ENCODE results near the gene AQP3.
"Not testable (repeated sequence)": the region's sequence is repeated elsewhere in the genome, so short reads cannot be mapped to it uniquely, and the experiment has no call there.

AQP3 gene

DNA sequence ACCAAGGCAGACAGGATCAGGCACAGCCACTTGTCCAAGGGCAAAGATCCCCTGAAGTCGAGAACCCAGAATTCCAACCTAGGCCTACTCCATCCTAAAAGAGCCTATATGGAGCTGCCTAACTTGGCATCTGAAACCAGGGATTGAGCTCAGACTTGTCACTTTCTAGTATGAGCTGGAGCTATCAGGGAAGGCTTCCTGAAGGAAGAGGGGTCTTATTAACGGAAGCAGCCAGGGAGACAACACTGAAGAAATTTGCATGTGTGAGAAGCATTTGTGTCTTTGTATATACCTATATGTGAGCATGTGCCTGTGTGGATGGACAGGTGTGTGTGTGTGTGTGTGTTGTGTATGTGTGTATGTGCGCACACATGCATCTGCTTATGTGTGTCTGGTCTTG lies 40.3 kb downstream of the AQP3 start:
- DNase-seq = no peak

DNA sequence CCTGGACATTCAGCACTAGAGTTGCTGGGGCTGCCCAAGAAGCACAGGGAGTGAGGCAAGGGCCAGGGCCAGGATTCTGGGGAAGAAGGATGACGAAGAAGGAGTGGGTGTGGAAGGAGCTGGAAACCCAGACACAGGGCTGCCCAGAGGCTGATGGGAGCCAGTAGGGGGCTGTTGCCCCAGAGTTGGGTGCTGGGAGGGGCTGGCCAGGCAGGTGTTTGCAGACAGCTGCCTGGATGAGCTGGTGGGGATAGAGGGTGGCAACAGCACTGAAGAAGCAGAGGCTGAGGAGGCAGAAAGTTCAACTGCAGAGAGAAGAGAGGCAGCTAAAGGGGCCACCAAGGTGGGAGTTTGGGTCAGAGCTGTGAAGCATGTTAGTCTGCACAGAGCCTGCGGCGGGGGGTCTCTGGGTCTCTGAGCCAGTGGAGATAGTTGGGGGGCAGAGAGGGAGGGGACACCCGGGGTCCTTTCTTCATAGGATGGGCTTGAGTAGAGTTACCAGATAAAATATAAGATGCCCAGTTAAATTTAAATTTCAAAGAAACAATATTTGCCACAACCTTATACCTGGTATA lies 42.5 kb downstream of the AQP3 start:
- DNase-seq = no peak

DNA sequence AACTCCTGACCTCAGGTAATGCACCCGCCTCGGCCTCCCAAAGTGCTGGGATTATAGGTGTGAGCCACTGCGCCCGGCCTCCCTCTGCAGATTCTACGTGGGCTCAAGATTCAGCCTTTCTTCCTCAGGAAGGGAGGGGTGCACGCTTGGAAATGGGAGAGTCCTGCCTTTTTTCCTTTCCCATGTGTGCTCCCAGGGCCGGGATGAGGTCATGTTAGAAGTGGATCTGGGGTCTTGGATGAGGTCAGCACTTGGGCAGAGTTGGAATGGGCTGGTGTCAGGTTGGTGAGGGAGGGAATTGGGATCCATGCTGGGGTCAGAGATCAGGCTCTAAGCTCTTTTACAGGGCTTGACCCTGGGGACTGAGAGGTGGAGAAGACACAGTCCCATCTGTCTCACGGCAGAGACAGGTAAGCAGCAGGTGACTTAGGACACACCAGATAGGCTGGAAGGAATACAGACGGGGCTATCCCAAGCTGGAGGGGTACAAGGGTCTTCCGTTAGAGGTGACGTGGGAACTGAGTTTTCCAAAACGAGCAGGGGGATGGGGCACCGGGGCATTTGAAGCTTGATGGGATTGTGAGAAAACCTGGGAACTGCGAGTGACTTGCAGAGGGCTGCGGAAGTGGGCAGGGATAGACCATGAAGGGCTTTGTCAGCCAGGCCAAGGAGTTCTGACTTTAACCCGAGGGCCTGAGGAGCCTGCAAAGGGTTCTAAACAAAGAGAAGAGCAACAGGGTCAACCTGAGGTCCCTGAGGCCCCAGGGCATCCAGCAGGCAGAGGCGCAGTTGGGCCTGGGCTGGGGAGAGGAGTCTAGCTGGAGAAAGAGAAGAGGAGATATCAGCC lies 43.2 kb downstream of the AQP3 start:
- DNase-seq = no peak

DNA sequence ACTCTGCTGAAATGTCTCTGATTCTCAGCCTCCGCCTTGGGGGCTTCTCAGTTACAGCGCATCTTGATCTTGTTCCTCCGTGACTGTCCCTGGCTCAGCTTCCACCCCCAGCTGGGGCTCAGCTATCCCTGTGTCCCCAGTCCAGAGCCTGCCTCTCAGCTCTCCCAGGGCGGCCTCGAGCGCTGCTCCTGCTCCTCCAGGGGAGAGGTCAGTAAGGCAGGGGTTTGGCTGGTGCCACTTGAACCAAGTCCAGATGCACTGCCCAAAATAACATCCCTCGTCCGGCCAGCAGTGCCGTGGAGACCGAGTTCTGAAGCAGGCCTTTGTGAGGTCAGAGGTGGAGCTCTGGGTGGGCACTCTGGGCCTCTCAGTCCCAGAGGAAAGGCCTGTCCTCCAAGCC lies 45.0 kb downstream of the AQP3 start, which contains the start of gene AQP7:
Gene AQP7, minus strand, starts transcription at position 198 of the 400 bp plus-strand sequence. CDS start 1,306 bp downstream, outside the sequence.
- DNase-seq = not testable (repeated sequence)

DNA sequence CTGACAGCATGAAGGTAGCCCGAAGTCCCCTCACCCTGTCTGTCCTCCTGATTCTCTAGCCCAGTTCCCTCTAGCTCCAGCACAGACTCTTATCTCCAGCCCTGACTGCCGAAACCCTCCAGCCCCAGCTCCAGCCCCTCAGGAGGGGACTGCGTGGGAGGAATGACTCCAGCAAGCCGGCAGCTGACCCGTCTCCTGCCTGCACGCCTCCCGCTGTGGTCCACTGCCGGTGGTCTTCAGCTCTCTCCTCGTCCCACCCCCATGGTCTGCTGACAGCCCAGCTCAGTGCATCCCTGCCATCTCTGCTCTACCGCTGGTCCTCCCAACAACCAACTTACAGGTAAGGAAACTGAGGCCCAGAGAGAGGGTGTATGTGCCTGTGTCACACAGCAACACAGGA lies 45.6 kb downstream of the AQP3 start:
- DNase-seq = not testable (repeated sequence)

DNA sequence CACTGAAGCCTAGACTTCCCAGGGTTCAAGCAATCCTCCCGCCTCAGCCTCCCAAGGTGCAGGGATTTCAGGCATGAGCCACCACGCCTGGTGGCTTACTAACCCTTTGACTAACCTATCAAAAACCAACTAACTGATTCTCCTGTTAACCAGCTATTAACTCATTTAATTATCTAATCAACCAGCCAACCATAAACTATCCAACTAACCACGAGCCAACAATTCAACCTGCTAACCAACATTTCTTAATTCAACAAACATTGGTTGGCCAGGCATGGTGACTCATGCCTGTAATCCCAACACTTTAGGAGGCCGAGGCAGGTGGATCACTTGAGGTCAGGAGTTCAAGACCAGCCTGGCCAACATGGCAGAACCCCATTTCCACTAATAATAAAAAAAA lies 48.3 kb downstream of the AQP3 start:
- not testable (repeated sequence) for DNase-seq

DNA sequence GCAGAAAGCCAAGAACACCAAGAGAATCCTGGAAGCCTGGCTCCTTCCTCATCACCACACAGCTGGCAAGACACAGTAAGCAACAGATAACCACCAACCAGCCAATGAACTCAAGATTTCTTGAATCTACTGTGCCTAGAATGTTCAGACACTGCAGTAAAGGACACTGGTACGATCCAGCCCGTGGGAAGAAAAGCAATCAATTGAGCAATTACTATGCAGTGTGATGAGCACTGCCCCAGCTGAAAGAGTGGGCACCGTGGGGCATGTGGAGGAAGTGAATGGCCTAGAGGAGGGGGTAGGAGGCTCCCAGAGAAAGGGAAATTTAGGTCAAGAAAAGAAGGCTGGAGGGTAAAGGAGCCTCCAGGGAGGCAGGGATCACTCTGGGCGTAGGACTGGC lies 49.6 kb downstream of the AQP3 start:
- DNase-seq = not testable (repeated sequence)

DNA sequence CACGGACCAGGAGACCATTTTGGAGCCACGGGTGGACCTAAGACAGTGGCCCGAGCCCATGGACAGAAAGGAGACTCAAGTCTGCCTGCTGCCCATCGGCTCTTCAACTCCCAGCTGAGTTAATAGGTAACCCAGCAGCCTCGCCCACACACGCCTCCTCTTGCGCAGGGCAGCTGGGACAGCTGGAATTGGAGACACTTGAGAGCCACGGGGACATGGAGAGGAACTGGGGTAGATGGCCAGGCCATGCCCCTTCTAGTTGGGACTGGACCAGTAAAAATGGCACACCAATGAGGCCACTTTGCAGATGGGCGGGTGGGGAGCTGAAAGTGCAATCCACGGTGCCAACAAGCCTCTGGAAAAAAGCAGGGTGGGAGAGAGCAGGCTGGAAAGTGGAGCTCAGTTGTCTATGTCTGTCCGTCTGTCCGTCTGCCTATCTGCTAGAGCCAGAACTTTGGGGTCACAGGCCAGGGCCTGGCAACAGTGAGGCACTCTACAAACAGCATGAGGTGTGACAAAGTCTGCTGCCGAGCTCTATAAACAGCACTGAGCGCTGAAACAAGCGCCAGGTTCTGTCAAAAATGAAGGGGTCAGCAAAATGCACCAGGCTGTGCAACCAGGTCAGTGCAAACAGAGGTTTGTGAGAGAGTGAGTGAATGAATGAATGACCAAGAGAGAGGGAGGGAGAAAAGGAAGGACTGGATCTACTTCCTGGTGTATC lies 52.1 kb downstream of the AQP3 start:
- DNase-seq = not testable (repeated sequence)

DNA sequence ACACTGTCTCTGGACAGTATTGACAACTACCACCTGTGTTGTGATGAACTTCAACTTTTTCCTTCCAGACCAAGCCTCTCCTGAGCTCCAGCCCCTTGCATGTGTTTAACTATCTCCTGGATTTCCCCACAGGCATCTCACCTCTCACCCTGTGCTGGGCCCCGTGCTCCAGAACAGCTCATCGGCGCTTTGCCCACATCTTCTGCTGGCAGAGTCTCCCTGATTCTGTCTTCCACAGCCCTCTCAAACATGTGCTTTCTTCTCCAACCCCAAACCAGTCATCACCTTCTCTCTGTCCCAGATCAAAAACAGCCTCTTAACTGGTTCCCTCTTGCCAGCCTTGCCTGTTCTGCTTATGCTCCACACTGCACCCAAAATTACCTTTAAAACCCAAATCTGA lies 53.4 kb downstream of the AQP3 start:
- DNase-seq = not testable (repeated sequence)

DNA sequence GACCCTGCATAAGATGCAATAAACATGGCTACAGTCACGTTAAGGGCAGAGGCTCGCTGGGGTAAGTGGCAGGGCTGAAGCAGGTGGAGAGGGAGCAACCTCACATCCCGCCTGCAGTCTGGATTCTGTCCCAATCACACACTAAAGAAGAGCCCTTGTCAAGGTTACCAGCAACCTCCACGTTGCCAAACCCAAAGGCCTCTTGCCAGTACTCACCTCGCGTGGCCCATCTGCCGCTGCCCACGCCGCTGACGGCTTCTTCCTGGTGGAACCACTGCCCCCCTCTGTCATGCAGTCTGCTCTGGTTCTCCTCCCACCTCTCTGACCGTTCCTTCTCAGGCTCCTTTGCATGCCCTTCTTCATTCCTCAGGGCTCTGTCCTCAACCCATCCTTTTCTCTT lies 53.8 kb downstream of the AQP3 start:
- no peak for DNase-seq

DNA sequence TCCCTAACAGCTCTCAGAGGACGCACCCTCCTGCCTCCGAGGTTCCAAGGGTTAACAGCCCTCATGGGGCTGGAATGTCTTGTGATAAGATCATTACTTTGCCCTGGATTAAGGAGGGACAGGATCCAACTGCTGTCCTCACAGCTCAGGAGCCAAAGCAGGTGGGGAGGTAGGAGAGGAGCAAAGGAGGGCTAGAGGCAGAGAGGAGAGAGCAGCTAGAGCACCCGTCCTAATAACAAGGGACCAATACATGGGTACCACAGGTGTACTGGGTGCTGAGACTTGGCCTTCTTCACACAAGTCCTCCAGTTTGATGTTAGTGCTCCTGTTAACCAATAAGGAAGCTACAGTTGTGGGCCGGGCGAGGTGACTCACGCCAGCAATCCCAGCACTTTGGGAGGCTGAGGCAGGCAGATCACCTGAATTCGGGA lies 54.8 kb downstream of the AQP3 start:
- DNase-seq = not testable (repeated sequence)
